ENCODE results near the gene HAAO.

HAAO gene

DNA sequence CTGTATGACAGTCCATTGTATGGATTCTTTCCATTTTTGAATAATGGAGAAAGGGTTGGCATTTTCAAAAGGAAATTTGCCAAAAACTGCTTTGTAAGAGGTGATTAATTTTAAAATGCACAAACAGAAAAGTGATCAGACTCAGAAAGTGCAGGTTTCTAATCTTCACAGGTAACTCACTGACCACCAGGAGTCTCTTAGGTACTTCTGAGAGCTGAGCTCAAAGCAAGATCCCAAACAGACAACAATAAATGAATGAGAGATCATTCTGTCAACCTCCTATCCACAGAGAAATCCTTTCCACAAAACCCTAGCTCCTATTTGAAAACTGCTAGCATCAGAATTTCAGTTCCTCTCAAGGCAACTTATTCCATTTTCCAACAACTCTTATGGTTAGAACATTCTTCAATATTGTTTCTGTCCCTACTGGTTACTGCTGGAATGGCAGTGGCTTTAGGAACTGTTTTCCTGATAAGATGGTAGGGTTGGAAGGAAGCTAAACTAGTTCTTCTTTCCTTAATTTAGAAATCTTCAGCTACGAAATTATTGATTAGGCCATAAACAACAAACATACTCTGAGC lies 20.6 kb upstream of the HAAO start:
- no peak for DNase-seq (ENCODE audit: low spot score)

DNA sequence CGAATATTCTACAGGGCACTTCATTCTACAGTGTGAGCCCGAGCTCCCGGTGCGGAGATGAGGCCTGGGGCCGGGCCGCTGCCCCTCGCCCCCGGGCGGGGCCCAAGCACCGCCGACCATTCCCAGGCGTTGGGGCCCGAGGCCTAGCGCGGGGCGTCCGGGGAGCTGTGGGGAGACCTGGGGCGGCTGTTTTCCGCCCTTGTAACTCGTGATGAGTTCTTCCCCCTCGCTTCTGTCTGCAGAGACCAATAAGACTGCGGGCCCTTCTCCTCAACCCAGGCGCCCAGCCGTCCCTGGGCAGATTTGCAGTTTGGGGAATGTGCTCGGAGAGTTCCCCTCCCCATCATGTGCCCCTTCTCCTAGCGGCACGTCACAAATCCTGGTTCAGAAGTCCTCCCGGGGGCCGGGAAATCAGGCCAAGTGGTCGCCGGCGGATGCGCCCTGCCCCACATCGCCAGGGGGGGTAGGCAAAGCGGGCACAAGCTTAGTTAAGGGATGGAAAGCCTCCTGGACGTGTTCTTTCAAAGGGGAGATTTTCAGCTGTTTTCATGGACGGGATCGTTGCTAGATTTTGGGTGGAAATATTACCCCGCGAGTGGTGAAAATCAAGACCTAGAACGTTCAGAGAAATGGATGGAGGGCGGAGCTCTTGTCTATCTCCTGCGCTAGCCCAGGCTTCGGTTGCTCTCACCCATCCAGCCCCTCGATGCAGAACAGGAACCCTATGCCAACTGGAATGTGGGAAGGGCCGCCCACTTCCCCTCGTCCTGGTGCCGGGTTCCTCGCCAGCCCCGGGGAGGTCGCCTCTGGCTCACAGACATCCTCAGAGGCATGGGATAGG lies 18.8 kb upstream of the HAAO start:
- DNase-seq (ENCODE audit: low spot score), result peak; percentile 41

- peak; percentile 95 for DNase-seq (ENCODE audit: low spot score)
Measured at GRCh38 chr2:42810121-42810970, 18.0 kb upstream of the HAAO start.

GRCh38 chr2:42809819-42810120 lies 17.4 kb upstream of the HAAO start:
- peak; percentile 64 for DNase-seq (ENCODE audit: low spot score)

DNA sequence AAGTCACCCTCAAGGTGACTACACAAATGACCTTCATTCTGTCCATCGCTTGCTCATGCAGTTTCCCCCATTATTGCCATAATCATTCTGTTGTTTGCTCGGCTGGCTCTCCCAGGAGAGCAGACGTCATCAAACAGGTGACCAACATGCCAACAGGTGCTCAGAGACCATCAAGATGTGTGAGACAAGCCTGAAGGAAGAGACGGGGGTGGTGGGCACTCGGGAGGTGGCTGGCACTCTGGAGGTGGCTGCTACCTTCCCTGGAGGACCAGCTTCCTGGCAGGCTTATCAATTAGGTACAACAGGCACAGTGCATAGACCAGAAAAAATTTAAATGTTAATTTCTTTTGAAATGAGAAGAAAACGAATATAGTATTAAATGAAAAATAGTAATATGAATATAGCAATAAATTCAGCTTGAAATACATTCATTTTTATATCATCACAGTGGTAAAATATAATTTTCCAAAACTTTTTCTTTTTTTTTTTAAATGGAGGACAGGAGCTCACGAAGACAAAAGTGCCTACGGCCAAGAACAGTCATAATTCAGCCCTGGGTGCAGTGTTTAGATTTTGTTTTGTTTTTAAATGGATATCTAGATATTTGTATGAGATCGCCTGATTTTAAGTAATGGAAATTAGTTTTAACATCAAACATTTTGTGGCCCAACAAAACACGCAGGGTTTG lies 16.9 kb upstream of the HAAO start:
- no peak for DNase-seq (ENCODE audit: low spot score)

DNA sequence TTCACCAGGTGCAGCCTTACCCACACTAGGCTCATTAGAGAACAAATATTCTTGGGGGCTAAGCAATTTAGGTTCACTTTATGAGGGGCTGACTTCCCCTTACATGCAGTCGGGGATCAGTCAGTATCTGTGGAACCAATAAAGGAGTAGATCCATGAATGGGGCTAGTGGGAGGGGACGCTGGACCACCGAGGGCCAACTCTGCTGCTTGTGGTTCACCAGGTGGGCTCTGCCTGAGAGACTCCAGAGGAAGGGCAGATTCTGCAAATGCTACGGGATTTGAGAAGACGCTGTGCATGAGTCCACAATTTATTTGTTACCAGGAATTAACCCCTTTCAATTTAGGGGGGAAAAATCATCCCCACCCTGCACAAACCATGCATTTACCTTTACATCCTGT lies 15.9 kb upstream of the HAAO start:
- no peak for DNase-seq (ENCODE audit: low spot score)

DNA sequence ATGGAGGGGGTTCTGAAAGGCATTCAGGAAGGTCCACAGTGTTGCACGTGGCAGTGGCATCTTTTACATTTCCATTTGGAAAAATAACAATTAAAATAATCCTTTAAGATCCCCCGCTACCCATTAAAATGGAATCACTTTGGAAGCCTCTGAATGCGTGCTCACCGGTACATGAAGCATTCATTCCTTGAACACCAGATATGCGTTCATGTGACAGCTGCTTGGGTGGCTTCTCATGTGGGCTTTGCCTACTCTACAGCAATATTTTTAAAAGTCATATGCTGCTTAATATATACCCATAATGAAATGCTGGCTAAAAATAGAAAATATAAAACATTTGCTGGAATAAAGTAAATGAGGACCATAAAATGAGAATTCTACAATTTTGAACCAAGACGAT lies 14.4 kb upstream of the HAAO start:
- DNase-seq (ENCODE audit: low spot score), result no peak

DNA sequence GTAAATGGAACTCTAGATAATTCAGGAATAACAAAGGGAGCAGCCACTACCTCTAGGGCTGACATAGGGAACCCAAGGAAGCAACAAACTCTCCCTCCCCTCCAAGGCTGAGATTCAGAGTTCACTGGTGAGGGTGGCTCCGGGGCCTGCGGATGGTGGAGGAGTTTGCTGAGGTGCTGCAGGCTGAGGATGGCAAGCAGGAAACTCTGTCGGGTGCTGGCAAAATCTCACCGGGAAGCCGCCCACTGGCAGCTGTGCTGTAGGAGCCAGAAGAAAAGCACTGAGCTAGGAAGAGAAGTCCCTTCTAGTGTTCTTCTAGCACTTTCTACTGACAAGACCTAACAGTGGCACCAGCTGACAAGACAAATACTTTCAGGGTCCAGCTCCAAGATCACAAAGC lies 12.5 kb upstream of the HAAO start:
- no peak for DNase-seq (ENCODE audit: low spot score)

DNA sequence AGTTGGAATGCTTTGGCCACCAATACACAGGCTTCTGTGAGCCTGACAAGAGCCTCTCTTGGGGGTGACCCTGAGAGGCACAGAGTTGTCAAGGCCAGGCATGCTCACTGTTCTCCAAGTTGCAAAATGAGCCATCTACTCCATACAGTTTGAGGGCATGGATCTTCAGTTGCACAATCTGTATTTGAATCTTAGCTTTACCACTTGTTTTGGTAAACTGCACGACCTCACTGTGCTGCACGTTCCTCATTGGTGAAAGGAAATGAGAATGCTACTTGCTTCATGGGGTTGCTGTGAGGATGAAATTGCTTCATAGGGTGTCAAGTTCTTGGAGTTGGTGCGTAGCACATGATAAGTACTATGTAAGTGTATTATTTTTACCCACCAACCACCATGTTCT lies 12.0 kb upstream of the HAAO start:
- no peak for DNase-seq (ENCODE audit: low spot score)

DNA sequence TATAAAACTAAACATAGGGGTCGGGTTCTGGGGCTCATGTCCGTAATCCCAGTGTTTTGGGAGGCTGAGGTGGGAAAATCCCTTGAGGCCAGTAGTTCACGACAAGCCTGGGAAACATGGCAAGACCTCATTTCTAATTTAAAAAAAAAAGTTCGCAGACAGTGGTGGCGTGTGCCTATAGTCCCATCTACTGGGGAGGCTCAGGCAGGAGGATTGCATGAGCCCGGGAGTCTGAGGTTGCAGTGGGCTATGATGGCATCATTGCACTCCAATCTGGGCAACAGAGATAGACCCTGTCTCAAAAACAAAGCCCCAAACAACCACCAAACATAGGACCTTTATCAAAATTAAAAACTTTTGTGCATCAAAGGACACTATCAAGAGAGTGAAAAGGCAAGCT lies 9.8 kb upstream of the HAAO start:
- DNase-seq (ENCODE audit: low spot score), result no peak

DNA sequence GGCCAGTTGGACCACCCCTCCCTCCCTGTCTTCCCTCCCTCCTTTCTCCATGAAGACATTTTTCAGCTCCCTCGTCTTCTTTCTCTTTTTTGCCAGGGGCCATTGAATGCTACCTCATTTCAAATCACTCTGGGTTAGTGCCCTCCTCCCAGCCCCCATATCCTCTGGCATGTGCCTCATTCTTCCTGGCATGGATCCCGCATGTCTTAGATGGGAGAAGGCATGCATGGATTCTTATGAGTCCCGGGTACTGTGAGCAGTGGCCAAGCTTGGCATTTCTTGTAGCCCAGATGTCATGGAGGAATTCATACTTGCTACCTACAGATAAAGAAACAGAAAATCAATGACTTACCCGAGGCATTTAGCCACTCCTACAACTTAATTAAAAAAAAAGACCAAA lies 9.0 kb upstream of the HAAO start:
- no peak for DNase-seq (ENCODE audit: low spot score)

GRCh38 chr2:42800981-42801380 lies 8.6 kb upstream of the HAAO start:
- no peak for DNase-seq (ENCODE audit: low spot score)

- DNase-seq (ENCODE audit: low spot score), result no peak
Measured at GRCh38 chr2:42800461-42800962, 8.1 kb upstream of the HAAO start.

DNA sequence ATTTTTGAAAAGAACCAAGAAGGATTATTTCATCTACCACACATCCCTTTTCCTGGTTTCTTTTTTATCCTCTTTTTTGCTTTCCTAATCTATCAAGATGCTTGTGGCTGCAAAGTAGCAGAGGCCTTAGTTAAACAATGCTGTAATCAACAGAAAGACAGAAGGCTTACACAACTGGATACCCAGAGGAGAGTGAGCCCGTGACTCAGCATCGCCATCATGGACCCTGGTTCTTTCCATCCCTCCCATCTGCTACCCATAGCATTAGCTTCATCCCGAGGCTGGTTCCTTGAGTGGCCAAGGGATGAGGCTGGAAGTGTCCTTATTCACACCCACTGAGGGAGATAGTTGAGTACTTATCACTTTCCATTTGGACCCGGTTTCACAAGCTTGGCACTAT lies 7.5 kb upstream of the HAAO start:
- no peak for DNase-seq (ENCODE audit: low spot score)

DNA sequence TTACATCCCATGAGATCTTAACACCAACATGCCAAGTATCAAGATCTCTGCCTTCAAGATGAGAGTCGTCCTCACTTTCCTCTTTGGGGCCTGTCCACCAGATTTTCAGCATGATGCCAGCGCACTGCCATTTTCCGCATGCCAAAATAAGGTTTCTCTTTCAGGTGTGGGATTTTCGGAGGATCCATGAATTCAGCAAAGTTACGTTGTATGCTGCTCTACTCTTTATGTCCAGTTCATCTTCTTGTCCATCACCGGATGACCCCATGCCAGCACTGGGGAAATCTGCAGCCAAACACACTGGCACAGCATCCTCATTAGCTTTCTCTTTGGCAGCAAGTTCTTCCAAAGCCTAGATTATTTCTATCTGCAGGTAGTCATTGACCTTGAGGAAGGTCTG lies 4.9 kb upstream of the HAAO start:
- DNase-seq (ENCODE audit: low spot score), result no peak

DNA sequence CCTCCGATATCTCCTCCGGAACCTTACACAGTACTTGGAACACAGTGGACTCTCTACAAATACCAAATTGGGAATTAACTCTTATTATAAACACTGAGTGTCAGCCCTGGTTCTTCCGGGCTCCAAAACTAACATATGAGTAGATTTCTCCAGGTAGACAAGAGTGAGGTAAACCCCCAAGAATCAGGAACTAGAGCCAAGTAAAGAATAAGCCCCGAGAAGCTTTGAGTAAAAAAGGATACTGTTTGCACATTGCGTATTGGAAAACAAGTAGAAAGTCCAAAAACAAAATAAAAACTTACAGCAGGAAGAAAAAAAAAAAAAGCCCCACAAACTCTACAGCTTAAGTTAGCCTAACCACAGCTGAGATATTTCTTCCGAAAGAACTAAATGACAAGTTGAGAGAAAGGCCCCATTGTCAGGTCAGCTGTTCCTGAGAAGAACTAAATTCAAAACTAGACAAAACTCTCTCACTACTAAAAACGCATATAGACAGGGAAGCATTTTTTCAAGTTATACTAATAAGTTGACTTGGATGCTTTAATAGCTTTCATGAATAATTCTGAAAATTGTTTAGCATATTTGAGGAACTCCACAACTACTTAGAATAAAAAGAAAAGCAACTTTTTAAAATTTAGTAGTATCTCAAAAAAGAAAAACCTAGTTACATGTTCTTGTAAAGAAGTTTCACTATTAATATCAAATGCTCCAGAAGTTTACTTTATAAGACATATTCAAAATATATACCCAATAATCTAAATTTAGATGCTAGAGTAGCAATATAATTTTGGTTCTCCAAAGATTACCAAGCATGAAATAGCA lies 4.3 kb upstream of the HAAO start:
- DNase-seq (ENCODE audit: low spot score), result no peak

DNA sequence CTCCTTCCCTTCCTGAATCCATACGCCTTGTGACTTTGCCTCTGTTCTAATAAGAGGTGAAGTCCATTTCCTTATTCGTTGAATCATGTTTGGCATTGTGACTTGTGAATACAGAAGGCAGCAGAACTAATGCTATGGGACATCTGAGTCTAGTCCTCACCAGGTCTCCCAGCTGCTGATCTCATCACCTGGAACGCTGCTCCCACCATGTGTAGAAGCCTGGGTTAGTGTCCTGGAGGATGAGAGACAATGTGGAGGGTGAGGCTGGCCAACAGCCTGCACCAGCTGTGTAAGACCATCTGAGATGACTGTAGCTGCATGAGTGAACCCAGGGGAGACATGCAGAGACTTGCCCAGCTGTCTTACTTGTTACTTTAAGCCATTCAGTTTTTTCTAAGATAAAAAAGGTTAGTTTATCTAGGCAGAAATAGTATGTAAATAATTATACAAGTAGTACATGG lies 3.5 kb upstream of the HAAO start:
- DNase-seq (ENCODE audit: low spot score), result no peak

DNA sequence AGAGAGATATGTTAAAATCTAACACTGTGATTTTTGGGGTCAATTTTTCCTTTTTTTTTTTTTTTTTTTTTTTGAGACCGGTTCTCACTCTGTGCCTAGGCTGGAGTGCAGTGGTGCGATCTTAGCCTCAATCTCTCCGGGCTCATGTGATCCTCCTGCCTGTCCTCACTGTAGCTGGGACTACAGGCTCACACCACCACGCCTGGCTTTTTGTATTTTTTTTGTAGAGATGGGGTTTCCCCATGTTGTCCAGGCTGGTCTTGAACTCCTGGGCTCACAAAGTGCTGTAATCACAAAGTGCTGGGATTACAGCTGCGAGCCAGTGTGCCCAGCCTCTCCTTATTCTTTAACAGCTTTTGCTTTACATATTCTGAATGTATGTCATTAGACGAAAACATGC lies 2.9 kb upstream of the HAAO start:
- DNase-seq (ENCODE audit: low spot score), result no peak

DNA sequence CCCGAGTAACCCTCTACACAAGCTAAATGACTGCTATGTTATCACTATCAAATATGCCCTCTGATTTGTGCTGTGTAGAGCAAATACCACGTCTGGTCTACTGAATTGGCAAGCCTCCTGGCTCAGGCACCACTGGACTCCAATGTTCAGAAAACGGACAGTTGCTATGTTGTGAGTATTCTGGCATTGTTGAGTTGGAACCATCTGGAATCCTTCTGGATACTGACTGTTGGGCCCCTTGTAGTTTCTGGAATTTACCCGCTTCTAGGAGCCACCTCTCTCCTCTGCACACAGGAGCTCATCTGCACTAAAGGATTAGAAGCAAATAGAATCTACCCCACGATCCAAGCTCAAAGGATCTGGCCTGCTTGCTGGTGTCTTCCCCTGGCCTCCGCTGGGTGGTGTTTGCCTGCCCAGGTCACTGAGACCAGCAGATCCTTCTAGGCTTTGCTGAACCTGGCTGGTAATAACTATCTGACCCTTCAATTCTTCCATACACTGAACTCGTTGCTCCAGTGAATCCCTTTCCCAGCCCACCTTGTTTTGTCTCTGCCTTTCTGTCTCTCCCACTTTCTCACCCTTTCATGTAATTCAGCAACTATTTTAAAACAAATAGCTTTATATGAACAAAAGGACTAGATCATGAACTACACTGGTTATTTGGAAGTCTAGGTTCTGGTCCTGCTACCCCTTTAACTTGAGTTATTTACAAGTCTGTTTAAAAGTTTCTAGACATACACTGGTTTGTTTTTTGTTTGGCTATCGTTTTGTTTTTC lies 2.1 kb upstream of the HAAO start:
- DNase-seq (ENCODE audit: low spot score), result no peak
